C1 segment of cervical spinal cord (tissue), 14 donors: ENCODE results near the gene IGSF21.
"Not testable (repeated sequence)": the region's sequence is repeated elsewhere in the genome, so short reads cannot be mapped to it uniquely, and the experiment has no call there.

Source experiments
- DNase-seq, 14 donors: peaks; one replicate each; lab custom pipeline; 2025; lab: John Stamatoyannopoulos, UW

Gene IGSF21

GRCh38 chr1:18144916-18145647, 37.5 kb downstream of the IGSF21 start:
- no peak for DNase-seq

GRCh38 chr1:18145851-18146618, 38.4 kb downstream of the IGSF21 start:
- DNase-seq: no peak

DNA sequence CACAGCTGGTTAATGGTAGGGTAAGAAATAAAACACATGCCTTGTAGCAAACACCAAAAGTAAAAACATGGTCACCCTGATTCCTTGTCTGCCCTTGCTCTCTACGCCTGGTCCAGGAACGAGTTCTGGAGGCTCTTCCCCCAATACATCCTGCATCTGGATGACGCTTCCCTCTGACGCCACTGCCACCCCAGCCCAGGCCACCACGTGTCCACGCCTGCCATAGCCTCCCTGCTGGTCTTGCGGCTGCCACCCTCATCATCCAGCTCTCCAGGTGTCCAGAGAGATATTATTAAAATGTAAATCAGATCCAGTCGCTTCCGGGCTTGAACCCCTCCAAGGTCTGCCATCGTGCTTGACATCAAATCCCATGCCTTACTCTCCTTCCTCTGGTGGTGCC, 39.3 kb downstream of the IGSF21 start:
- no peak for DNase-seq

DNA sequence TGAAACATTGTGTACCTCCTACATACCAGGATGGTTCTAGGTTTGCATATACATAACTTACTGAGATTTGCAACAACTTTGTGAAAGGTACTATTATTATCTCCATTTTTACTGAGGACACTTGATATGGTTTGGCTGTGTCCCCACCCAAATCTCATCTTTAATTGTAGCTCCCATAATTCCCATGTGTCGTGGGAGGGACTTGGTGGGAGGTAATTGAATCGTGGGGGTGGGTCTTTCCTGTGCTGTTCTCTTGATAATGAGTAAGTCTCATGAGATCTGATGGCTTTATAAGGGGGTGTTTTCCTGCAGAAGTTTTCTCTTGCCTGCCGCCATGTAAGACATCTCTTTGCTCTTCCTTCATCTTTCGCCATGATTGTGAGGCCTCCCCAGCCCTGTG, 40.1 kb downstream of the IGSF21 start:
- no peak for DNase-seq

GRCh38 chr1:18148461-18148860, 40.9 kb downstream of the IGSF21 start:
- DNase-seq: no peak

DNA sequence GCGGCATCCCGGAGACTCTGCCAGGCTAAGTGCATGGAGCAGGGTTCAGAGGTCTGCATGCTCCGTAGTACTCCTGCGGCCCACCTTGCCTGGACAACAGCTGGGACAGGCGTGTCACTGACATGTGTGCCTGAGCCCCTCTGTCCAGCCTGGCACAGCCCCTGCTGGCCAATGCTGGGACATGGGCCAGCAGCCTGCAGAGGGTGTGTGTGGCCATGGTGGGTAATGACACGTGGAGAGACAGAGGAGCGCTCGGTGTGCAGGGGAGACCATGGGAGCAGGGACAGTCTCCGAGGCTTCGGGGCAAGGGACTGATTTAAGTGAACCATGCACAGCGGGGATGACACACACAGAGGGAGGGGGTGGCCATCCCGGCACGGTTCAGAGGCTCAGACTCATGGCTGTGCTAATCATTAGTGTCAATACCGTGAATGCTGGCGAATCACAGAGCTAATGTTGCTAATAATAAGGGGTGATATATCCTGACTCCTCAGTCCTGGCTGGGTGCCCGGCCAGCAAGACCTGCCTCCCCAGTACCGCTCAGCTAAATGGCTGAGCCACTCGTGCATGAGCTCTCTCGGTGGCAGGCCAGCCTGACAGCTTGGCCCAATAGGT, 41.5 kb downstream of the IGSF21 start:
- peak in 1 of 14 donors; percentile 91 for DNase-seq

DNA sequence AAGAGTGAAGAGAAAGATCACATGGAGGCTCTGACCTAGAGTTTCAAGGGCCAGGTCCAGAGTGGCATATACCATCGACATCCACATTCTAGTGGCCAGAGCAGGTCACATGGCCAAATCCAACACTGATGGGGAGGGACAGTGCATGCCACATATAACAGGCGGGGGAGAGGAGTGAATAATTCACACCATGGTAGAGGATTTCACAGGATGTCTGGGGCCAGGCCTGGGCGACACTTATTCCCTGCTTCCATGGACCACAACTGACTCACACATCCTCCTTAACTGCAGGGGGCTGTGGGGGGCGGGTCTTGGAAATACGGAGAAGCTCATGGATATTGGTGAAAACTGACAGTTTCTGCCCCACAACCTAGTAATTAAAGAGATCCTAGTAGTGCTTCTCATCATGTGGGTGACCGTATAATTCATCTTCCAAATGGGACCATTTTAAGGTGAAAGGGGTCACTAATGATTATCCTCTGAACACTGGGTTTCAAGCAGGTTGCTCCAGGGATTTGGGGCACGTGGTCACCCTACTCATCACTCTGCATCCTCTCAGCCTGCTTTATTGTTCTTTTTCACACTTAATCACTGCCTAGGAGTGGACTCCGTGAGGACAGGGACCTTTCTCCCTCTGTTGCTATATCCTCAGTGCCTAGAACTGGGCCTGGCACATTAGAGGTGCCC, 44.0 kb downstream of the IGSF21 start:
- DNase-seq: no peak

DNA sequence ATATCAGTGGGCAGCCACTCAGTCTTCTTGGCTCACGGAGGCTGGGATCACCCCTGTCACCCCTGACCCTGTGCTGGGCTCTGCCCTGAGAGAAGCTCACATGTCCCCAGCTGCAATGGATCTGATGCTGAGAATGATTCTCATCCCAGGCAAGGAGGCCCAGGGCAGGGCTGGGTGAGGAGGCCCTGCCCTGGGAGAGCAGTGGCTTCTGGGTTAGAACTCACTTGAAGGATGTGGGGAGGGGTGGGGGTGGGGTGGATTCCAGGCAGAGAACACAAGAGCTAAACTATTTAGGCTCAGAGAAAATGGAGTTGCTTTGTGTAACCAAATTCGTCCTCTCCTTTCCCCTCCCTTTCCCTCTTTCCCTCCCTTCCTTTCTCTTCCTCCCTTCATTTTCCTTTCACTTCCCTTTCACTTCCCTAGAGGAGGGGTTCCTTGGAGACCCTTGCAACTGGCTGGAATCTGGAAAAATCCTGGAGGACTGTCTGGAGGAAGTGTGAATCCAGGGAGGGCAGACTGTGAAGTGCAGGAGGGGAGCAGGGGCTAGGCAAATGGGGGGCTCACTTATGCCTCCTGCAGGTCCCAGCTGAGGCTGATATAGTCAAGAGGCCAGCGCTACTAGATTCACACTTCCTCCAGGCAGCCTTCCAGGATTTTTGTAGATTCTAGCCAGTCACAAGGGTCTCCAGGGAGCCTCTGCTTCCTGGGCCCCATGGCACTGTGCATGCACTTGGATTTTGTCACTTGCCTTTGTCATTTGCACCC, 47.0 kb downstream of the IGSF21 start:
- no peak for DNase-seq

DNA sequence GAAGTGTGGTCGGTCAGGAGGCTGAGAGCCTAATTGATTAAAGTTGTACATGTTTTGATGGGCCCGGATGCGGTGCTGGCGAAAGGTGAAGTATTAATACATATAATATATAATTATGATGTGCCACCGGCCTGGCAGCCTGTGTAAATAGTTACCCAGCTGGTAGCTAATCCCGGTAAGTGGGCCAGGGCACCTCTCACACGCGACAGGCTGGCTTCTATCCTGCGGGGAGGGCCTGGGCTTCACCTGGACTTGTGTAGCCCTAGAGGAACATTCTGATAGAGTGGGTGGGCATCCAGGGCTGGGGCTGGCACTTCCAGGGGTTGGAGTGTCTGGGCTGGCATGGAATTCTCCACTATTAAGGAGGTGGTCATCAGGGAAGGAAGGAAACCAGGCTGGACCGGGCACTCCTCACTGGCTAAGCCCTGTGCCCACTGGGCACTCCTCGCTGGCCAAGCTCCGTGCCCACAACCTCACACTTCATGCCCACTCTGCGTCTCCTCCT, 48.3 kb downstream of the IGSF21 start:
- peak in 1 of 14 donors; percentile 42 for DNase-seq

- no peak for DNase-seq
Observed at GRCh38 chr1:18157352-18157751, 49.8 kb downstream of the IGSF21 start.

DNA sequence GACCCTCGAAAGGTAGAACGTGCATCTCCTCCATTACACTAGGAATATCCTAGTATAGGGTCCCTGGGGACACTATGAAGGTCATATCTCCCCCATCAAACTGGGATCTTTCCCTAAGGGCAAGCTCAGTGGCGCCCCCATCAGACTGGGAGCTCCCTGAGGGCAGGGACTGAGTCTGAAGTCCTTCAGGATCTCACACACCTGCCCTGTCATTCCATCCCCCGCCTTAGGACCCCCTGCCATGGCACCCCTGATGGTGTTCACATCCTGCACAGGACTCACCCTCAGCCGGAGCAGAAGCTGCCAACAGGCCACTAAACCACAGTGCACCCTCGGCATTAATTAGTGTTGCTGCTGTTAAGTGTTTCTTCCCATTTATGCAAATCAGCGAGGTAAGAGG, 50.4 kb downstream of the IGSF21 start:
- DNase-seq: no peak

- DNase-seq: no peak
Observed at GRCh38 chr1:18158714-18159113, 51.1 kb downstream of the IGSF21 start.

DNA sequence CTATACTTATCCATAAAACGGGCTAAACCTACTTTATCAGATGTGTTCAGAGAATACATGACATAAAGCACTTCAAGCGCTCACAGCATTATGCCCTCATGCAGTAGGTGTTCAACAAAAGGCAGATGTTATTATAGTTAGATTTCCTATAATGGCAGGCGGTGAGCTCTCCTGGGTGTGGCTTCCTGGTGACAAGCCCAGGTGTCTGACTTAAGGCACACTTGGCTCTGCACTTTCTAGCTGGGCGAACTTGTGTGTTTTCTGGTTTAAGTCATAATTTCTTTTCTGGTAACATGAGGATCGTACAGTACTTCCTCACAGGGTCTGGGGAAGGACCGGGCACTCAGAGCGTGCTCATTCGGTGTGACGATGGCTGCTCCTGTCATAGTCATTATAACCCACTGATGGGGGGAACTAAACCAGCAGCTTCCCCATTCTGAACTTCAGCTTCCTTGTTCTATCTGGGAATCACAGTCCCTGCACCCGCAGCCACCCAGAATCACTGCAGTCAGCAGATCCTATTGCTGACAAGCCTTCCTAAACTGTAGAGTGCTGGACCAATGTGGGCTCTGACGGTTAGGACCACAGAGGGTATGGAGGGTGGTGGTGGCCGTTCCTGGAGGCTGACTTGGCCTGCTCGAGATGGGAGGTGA, 52.8 kb downstream of the IGSF21 start:
- peak in 10 of 14 donors; percentile 10 to 67 (median 38) for DNase-seq

DNA sequence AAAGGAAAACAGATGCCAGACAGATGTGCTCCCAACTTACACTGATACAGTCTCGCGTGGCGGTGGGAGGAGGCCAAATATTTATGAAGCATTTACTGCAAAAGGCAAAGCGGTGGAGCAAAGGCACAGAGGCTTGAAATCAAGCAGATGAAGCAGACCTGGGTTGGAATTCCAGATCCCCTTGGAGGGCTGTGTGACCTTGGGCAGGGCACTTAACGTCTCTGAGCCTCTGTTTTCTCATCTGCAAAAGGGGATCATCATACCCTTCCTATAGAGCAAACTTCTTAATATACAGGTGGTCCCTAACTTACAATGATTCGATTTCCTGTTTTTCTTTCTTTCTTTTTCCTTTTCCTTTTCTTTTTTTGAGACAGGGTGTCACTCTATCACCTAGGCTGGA, 54.1 kb downstream of the IGSF21 start:
- no peak for DNase-seq

DNA sequence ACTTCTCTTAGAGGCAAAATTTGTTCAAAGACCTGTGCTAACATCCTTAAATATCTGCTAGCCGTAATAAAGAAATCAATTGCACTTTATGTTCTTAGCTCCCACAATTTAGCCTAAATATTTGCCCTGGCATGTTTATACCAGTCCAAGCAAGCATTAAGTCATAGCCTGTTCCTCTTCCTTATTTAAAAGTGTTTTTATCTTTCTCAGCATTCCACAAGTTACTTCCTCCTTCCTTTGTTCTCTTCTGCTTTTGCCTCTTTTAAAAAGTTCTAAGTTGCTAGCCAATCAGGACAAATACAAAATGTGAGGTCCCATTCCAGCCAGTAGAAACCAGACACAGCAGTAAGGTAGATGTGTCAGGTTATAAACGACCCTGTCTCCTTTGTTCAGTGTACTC, 58.0 kb downstream of the IGSF21 start:
- not testable (repeated sequence) for DNase-seq

- no peak for DNase-seq
Observed at GRCh38 chr1:18166341-18166740, 58.7 kb downstream of the IGSF21 start.

GRCh38 chr1:18166929-18167328, 59.3 kb downstream of the IGSF21 start:
- peak in 3 of 14 donors; percentile 13 to 17 (median 14) for DNase-seq

GRCh38 chr1:18170444-18170843, 62.8 kb downstream of the IGSF21 start:
- no peak for DNase-seq

DNA sequence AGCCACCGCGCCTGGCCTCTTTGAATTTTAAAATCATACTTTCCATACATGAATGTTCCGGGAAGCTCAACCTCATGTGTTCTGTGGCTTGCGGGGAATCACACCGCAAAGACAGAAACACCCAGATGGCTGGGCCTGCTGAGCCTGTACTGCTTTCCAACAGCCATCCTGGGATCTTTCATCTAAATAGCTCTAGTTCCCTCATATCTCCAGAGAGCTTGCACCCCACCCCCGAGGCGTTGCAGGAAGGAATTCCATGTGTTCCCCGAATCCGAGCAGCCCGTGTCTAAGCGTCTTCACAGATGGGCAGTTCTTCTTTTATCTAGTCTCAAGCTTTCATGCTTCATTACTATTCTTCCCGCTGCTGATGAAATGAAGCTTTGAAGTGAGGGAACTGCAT, 66.4 kb downstream of the IGSF21 start:
- peak in 1 of 14 donors; percentile 64 for DNase-seq

DNA sequence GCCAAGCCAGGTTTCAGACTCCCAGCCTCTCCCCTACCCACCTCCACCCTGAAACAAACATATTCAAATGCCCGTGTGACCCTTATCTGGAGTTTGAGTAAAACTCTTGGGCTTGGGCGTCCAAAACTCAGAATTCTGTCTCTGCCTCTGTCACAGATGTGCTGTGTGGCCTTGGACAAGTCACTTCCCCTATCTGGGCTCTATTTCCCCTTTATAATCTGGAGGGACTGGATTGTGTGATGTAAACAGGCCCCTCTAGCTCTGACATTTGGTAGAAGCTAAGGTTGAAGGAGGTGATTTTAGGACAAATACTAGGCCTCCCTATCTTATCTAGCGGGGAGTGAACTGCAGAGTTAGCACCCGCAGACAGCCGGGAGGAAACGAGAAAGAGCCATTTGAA, 67.5 kb downstream of the IGSF21 start:
- no peak for DNase-seq
